Limb (tissue), 2 donors: ENCODE measurements around the gene GPR107.

Experiments used
- DNase-seq, 2 donors: peaks; one replicate each; pipeline ENCODE4 v3.0.0-alpha.2; 2016; ENCODE audit errors: extremely low spot score in 2 of 2

Gene GPR107

DNA sequence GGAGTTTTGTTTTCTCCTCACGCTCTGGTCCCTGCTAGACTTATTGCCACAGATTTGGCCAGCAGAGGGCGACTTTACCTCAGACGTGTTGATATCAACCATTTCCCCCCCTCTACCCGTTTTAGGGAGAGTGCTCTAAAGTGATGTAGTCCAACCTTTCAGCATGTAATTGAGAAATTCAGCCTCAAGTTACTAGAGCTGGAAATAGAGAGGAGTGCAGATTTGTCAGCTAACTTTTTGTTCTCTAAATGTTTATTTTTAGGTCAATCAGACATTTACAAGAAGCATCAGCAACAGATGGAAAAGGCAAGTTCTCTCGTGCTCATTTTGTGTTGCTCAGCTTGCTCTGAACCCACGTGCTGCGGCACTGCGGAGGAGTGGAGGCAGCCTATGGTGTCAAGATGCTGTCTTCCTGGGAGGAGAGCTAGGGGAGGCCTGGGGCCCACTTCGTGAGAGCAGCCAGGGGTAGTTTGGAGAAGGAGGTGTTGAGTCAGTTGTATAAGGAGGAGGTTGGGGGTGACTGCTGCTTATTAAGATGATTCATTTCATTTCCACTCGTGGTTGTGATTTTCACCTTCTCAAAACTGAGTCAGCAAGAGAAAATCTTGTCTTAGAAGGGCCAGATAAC, 53.6 kb downstream of the GPR107 start:
- DNase-seq, result peak; percentile 67 to 85

DNA sequence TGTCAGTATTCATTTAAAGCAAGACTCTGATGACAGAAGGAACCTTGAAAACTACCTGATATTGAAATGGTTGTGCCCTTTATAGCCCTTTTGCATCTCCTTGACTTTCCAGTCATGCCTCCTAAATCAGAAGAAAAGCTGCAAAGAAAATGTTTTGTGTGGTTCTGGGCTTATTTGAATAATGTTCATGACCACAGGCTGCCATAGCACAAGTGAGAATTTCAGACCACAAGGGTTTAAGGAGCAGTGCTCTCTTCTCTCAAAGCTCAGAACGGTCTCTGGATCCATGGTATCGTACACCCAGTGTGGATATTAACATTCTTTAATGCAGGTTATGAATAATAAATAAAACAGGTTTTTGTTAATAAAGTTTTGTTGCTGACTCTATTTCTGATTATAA, 54.2 kb downstream of the GPR107 start:
- no peak for DNase-seq

DNA sequence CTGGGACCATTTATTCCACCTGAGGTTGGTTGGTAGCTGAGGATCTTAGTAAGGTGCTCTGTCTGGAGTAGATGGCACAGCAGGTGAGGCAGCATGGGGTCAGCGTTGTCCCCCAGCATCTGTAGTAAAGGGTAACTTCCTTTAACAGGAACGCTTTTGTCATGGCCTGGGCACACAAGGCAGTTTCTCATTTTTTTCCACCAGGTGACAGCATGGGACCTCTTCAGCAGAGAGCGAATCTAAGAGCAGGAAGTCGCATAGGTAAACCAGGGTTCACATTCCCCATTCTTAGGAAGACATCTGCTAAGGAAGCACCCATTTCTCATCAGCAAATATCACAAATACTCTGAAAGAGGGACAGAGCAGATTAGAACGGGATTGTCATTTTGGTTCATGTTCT, 56.5 kb downstream of the GPR107 start:
- DNase-seq, result no peak

DNA sequence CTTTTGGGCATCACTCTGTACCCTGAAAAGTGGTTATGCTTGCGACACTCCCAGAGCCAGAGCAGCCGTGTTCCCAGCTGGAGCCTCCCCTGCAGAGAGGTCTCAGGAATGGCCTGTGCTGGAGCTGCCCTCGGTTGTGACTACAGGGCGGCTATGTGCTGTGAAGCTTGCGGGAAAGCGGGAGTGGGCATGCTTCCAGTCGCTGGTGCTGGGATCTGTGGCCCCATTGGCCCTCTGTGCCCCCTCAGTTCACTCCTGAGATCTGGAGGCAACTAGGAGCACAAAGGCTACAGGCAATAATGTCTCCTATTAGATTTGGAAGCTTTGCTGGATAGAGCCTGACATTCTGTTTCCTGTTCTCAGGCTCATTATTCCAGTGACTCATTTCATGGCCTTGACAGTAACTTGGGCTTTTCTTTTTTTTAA, 56.9 kb downstream of the GPR107 start:
- DNase-seq, result no peak

DNA sequence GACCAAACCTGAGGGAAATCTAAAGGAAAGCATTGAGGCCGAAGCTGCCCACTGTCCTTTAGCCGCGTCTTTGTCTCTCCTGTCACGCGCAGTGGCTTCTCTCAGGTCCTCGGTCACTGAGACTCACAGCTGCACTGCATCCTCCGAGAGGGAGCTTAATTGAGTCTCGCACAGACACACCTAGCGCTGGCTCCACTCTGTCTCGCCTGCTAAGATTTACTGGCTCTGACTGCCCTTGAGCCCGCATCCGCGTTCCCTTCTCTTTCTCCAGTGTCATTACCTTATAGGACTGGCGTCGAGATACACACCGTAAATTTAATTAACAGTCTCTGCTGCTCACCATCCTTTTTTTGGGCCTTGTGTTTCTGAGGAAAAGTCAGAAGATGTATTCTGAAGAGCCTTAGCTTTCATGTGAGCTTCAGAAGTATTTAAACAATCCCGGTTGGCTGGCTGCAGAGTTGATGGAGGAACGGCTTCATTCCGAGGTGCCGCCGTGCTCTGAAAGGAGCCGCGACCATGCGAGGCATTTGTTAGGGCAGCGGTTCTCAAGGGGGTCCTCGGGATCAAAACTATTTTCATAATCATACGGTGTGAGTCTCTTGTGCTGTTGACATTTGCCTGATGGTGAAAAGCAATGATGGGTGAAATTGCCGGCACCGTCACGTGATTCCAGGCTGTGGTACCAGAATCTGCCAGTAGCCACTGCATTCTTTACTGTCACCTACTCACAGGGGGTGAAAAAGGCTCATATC, 58.3 kb downstream of the GPR107 start:
- DNase-seq, result no peak

DNA sequence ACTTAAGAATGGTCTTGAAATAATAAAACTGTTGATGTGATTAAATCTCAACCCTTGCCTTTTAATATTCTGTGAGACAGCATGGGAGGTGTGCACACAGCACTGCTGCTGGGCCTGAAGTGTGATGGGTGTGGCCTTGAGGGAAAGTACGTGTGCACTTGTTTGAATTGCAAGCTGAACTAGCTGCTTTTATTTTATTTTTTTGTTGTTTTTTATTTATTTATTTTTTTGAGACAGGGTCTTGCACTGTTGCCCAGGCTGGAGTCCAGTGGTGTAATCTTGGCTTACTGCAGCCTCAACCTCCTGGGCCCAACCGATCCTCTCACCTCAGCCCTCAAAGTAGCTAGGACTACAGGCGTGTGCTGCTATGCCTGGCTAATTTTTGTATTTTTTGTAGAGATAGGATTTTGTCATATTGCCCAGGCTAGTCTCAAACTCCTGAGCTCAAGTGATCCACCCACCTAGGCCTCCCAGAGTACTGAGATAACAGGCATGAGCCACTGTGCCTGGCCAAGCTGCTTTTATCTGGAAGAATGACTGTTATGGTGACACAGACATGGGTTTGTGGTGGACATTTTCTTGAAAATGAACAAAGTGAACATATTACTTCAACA, 58.9 kb downstream of the GPR107 start:
- DNase-seq, result no peak

DNA sequence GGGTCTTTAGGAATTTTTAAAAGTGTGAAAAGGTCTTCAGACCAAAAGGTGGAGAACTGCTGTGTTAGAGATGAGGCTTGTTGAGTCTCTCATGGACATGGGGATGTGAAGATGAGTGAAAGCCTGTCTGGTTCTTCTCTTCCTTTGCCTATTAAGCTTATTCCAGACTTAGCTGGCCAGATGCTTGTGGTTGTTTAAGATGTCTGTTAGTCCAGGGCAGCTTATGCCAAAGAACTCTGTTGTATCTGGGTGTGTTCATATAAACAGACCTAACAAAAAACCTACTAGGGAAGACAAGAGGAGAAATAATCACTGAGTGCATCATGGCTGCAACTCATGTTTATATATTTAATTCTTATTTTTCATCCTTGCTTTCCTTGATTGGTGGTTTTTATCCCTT, 61.0 kb downstream of the GPR107 start:
- DNase-seq, result no peak

DNA sequence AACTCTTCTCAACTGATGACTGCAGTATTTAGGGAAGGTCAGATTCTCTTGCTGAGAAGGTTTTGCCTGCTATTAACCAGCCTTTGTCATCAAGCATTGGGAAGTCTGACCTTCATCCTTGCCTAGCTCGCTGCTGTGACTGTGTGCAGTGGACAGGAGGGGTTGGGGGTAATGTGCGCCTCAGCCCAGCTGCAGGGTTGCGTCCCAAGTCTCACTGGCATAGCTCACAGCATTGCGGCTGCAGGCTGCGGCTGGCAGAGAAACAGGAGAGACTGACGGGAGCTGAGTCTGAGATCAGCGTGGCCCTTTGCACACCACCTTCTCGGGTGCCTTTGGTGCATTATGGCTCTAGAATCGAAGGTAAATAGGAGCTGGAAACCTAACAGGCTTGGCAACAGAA, 62.6 kb downstream of the GPR107 start:
- DNase-seq, result no peak

DNA sequence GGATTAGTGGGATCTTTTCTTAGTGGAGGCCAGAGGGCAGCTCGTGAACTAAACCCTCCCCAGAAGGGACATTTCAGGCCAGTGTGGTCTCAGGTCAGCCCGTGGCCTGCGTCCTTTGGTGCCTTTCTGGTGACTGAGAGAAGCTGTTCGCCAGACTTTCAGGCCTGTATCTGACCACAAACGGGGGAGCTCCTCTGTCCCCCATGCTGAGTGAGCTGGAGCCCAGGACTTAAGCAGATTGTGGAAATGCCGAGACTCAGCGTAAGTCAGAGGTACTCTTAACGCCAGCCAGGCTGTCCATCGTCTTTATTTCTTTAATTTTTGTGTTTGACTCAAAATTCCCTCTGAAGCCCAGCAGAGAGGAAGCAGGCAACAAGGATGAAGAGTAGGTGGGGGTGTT, 63.7 kb downstream of the GPR107 start:
- no peak for DNase-seq

DNA sequence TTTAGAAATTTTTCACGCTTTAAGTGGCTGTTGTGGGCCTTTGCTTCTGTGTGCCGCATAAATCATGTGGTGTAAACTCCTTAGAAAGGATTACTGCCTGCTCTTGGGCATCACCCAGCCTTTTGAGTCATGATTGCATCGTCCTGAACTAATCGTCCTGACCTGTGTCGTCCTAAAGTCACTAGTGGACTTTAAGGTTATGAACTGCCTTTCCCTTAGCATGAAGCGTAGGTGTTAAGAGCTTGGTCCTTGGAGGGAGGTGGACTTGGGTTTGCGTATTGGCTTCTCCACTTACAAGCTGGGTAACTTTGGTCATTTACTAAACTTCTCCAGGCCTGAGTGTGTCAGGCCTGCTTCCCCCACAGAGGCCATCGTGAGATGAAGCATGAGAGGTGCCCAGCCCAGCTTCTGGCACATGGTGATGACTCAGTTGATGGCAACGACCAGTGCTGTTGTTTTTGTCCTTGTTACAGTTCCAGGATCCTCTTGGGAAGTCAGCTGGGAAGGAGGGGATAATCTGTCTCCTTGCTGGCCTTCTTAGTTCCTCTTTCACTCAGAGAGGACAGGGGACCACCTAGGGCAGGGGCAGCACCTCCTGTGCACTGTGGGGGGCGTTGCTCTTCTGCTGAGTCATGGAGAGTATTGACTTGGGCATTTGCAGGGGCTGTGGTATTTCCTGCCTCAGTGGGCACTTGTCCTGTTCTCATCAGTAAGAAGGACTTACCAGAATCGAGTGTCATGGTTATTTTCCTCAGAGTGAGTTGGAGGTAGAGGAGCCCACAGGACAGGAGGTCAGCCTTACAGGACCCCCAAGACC, 64.3 kb downstream of the GPR107 start:
- DNase-seq, result no peak

DNA sequence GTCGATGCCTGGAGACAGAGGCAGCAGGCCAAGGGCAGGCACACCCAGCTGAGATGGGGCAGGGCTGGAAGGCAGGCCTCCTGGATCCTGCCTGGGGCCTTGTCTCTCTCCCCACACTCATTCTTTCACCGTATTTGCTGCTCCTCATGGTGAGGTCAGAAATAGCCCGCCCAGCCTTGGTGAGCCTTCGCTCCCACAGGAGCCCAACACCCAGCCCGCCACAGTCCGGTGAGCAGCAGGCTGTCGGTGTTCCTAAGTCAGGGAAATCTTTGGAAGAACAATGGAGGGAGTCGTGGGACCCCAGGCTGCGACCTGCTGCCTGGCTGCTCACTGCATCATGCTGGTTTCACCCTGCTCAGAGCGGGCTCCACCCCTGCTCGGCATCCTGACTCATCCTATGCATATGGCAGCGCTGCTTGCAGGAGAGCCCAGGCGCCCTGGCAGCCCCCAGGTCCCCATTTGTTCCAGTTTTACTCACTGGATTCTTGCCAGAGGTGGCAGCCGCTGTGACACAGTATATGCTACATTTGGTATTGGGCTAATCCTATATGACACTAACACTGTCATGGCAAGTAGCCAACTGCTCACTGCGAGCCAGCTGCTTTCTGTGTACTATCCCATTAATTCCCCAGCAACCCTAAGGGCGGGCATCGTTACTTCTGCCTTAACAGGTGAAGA, 65.3 kb downstream of the GPR107 start:
- DNase-seq, result peak; percentile 75 to 77

DNA sequence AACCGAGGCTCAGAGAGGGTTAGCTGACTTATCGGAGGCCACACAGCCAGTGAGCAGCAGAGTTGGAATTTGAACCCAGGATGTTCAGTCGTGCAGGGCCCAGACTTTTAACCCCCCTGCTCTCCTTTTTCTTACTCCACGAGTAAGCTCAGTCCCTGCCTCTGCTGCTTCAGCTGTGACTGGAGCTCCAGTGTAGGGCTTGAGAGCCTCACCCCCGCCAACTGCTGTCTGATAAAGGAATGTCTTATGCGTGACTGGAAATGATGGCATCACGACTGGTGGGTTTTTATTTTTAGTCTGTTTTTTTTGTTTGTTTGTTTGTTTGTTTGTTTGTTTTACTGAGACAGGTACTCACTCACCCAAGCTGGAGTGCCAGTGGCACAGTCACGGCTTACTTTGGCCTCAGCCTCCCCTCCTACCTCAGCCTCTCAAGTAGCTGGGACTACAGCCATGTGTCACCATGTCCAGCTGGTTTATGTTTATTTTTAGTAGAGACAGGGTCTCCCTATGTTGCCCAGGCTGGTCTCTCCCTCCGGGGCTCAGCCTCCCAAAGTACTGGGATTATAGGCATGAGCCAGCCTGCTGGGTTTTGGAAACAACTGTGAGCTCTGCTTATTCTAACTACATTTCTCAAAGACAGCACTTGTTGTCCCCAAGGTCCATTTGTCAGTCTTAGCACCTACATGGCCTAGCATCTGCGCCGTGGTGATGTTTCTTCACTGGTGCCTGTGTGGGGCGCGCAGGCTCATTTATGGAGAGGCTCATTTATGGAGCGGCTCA, 66.0 kb downstream of the GPR107 start:
- DNase-seq, result no peak

DNA sequence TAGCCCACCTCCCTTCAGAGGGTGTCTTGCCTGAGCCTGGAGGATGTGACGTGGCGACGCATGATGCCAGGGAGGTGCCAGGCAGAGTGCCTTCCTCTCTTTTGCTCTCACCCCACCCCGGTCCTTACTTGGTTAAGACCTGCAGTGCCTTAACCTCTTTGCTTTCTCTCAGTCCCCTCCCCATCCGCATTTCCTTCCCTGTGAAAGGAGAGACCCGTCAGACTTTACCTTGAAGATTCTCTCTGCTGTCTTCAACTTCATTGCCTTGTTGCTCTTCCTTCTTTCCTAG, 66.5 kb downstream of the GPR107 start:
- no peak for DNase-seq

DNA sequence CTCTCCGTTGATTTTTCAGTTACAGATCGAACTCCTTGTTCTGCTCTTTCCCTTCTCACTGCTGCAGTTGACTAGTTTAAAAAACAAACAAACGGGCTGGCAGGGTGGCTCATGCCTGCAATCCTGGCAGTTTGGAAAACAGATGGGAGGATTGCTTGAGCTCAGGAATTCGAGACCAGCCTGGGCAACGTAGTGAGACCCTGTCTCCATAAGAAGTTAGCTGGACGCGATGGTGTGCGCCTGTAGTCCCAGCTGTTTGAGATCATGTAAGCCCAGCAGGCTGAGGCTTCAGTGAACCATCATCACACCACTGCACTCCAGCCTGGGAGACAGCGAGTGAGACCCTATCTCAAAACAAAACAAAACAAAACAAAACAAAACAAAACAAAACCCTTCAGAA, 67.1 kb downstream of the GPR107 start:
- no peak for DNase-seq

DNA sequence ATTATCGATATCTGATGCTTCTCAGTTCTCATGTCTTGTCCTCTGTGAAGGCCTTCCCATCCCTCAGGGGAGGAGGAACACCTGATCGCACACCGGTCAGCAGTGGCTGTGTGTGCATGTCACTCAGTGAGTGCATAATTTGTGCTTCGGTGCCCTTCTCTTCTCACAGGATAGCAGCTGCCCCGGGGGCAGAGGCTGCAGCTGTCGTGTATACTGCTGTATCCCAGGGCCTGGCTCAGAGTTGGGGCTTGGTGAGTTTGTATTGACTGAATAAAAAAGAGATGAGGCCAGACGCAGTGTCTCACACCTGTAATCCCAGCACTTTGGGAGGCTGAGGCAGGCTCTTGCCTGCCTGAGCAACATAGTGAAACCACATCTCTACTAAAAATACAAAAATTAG, 68.8 kb downstream of the GPR107 start:
- DNase-seq, result no peak

DNA sequence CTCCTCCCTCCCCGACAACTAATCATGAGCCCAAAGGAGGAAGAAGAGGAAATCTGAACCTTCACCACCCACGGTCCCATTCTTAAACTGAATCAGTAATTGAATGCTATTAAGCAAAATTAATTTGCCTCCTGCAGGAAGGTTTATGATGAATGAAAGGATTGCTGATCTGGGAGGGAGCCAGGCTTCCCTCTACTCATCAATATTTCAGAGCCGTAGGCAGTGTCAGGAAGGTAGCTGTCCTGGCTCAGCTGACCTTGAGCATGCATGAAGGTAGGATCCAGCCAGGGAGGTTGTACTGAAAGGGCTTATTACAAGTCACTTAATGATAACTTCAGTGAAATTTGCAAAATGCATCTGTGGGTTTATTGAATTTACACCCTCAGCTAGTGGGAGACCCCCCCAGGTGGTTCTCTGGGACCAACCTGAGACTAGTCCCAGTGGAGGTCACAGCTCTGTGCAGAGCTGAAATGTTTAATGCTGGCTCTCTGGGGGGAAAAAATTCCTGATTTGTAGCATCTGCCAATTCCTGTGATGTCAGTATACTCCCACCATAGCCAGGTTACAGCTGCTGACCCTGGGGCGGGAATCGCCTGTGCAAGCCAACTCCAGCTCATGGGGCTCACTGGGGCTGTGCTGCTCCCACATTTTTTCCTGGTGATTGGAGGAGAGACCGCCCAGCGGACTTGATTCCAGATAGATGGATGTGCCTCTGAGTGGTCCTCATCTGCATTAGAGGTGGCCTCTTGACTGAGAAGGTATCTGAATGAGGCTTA, 70.6 kb downstream of the GPR107 start:
- DNase-seq, result no peak

DNA sequence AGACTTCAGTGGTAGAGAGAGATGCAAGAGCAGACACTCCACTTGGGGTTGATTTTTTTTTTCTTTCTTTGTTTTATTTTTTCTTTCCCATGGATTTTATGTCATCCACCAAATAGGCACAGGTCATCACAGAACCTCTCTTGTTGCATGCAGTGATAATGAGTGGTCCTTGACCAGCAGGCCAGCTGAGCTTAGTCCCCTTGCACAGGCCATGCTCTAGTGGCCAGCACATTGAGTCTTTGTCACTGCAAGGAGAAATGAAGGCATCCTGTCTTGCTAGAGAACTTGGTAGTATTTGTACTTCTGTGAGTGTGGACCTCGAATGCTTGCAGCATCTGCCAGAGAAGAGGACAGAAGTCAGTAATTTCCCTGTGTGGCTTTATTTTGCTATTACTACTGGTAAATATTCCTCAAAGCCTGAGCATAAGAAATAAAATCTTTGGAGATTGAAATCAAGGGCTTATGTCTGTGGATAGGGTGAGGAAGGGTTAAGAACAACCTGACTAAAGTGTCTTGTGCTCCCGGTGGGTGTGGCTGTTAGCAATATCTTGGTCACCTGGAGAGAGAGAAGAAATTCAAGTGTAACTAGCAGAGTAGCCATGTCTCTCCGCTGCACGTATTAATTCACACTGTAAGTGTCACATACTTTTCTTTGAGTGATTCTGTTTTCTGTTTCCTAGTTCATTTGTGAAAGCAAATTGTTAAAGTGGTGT, 73.2 kb downstream of the GPR107 start:
- no peak for DNase-seq

DNA sequence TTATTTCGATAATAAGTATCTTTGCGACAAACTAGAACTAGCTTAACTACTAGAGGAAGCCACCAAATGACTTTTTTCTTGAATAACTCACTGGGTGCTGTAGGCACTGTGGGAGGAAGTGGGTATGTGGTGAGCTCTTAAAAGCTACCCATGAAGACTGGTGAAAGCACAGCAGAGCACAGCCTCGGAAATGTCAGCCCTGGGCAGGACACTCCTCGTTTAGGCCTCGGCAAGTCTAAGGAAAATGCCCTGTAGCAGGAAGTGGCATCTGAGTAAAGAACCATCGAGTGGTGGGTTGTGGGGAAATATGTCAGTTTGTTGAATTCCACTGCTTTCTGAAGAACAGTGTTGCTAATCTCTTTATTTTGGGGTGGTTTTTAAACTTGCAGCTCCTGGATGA, 74.5 kb downstream of the GPR107 start:
- DNase-seq, result no peak

DNA sequence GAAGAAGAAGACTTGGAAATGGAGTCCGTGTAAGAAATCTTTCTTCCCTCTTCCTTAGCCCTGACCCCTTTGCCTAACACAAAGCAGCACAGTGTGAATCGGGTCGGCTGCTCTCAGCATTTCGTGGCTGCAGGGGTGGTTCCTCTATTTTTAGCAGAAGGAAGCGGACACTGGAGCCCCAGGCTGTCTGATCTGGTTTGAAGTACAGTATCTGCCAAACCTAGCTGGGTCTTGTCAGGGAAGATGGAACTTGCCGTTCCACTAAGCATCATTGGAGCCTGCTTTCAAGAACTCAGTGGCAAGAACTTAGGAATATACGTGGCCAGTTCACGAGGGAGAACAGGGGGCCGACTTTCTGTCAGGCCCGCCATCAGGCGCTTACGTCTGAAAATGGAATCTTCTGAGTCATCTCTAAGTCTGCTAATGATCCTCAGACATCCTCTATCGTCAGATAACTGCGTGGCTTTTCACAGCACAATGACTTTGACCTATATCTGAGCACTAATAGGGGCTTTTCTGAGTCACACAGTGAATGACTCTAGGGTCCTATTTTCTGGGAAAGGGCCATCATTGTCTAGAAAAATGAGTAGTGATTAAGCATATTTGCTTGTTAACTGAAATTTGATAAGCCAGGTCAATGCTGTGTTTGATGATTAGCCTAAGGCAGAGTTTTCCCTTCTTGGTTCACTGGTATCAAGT, 75.2 kb downstream of the GPR107 start:
- DNase-seq, result peak in 1 of 2 donors; percentile 15
